IMR-90 (cell line): Measurements from ENCODE around the gene KATNBL1. TPM values are rescaled to one million over a fixed set of nuclear protein-coding genes. Genes with fewer than 3 reads are reported as not detected.

ENCODE experiments used
- ATAC-seq: fragments of 200-7000 bp; cut with Tn5 transposase; 2 replicates; pipeline ENCODE4 v1.9.1; 2020; ENCODE audit warnings: low read depth, mild to moderate bottlenecking, moderate library complexity
- BruUV-seq: library from RNA; stranded (reverse); fragments of 400-500 nt; replicated peaks from 2 replicates; lab custom pipeline; 2021; lab: Mats Ljungman, UMichigan
- CTCF ChIA-PET: fragments of 300-600 bp; formaldehyde crosslinking; extraction: SDS; loops from one replicate; lab custom pipeline; 2021; ENCODE audit warnings: antibody characterized with exemption; lab: Yijun Ruan, JAX
- POLR2A ChIA-PET: fragments of 300-600 bp; sonication (Branson Sonifier 250); formaldehyde crosslinking; loops from one replicate; lab custom pipeline; 2022; ENCODE audit warnings: antibody characterized with exemption; ENCODE audit not compliant: unreplicated experiment; lab: Charles Lee
- DNase-seq: peaks from one replicate; pipeline ENCODE4 v3.0.0; 2013
- H2AFZ ChIP-seq: replicated peaks from 2 replicates; pipeline ENCODE3; 2013; ENCODE audit warnings: low read length, mild to moderate bottlenecking; ENCODE audit not compliant: poor library complexity
- H2AK5ac ChIP-seq: 2 replicates; pipeline ENCODE4 v1.6.1; 2013; ENCODE audit warnings: low read depth, low read length, inconsistent platforms
- H2AK9ac ChIP-seq: replicated peaks from 2 replicates; pipeline ENCODE3; 2013; ENCODE audit warnings: mild to moderate bottlenecking, low read depth, low read length, moderate library complexity; ENCODE audit not compliant: poor library complexity
- H2BK120ac ChIP-seq: 2 replicates; pipeline ENCODE4 v1.6.1; 2013; ENCODE audit warnings: low read depth, low read length, inconsistent platforms
- H2BK15ac ChIP-seq: 3 replicates; pipeline ENCODE4 v1.6.1; 2013; ENCODE audit warnings: low read depth, low read length, inconsistent platforms
- H2BK20ac ChIP-seq: 2 replicates; pipeline ENCODE4 v1.6.1; 2013; ENCODE audit warnings: low read depth, mild to moderate bottlenecking, inconsistent platforms, low read length, moderate library complexity
- H2BK5ac ChIP-seq: 2 replicates; pipeline ENCODE4 v1.6.1; 2013; ENCODE audit warnings: mild to moderate bottlenecking, low read depth, low read length, inconsistent platforms; ENCODE audit not compliant: poor library complexity, severe bottlenecking
- H3K14ac ChIP-seq: replicated peaks from 2 replicates; pipeline ENCODE4 v1.6.1; 2013; ENCODE audit warnings: low read depth, low read length, inconsistent platforms
- H3K18ac ChIP-seq: 2 replicates; pipeline ENCODE4 v1.6.1; 2013; ENCODE audit warnings: low read depth, low read length, control low read depth
- H3K23ac ChIP-seq: 2 replicates; pipeline ENCODE4 v1.6.1; 2013; ENCODE audit warnings: low read depth, low read length, inconsistent platforms
- H3K27ac ChIP-seq: 2 replicates; pipeline ENCODE4 v1.5.1; 2013; ENCODE audit warnings: mild to moderate bottlenecking, control low read depth, low read length; ENCODE audit not compliant: insufficient read depth
- H3K27me3 ChIP-seq: 2 replicates; pipeline ENCODE4 v1.6.1; 2013; ENCODE audit warnings: low read length; ENCODE audit not compliant: control insufficient read depth, insufficient read depth
- H3K36me3 ChIP-seq: 2 replicates; pipeline ENCODE4 v1.6.1; 2013; ENCODE audit warnings: low read length, mixed read lengths; ENCODE audit not compliant: control insufficient read depth, insufficient read depth
- H3K4ac ChIP-seq: 2 replicates; pipeline ENCODE4 v1.6.1; 2013; ENCODE audit warnings: low read depth, low read length, inconsistent platforms
- H3K4me1 ChIP-seq: 2 replicates; pipeline ENCODE4 v1.6.1; 2013; ENCODE audit warnings: low read length, mixed read lengths; ENCODE audit not compliant: control insufficient read depth, insufficient read depth
- H3K4me2 ChIP-seq: 2 replicates; pipeline ENCODE4 v1.6.1; 2013; ENCODE audit warnings: low read depth, mild to moderate bottlenecking, control low read depth, low read length, moderate library complexity
- H3K4me3 ChIP-seq: 2 replicates; pipeline ENCODE4 v1.5.1; 2013; ENCODE audit warnings: low read depth, mild to moderate bottlenecking, control low read depth, low read length, moderate library complexity; ENCODE audit not compliant: insufficient read depth
- H3K56ac ChIP-seq: 2 replicates; pipeline ENCODE4 v1.6.1; 2013; ENCODE audit warnings: low read length, inconsistent platforms; ENCODE audit not compliant: insufficient read depth; ENCODE audit errors: extremely low read depth
- H3K79me1 ChIP-seq, 2 experiments: 2 replicates each; pipeline ENCODE4 v1.6.1; 2013; ENCODE audit warnings: low read length in 2 of 2, inconsistent platforms in 1 of 2, low read depth in 1 of 2
- H3K9ac ChIP-seq: 2 replicates; pipeline ENCODE4 v1.6.1; 2013; ENCODE audit warnings: low read depth, low read length, control low read depth
- H3K9me1 ChIP-seq: 2 replicates; pipeline ENCODE4 v1.6.1; 2013; ENCODE audit warnings: low read length, inconsistent platforms; ENCODE audit not compliant: insufficient read depth
- H3K9me3 ChIP-seq: 2 replicates; pipeline ENCODE4 v1.6.1; 2013; ENCODE audit warnings: low read length; ENCODE audit not compliant: control insufficient read depth, insufficient read depth
- H4K20me1 ChIP-seq: 2 replicates; pipeline ENCODE4 v1.6.1; 2013; ENCODE audit warnings: low read length, inconsistent platforms; ENCODE audit not compliant: insufficient read depth
- H4K5ac ChIP-seq: 2 replicates; pipeline ENCODE4 v1.6.1; 2013; ENCODE audit warnings: mild to moderate bottlenecking, low read depth, low read length, control low read depth
- H4K8ac ChIP-seq, 2 experiments: 2 replicates each; pipeline ENCODE4 v1.6.1; 2013; ENCODE audit warnings: low read depth in 2 of 2, low read length in 2 of 2, control low read depth in 1 of 2, inconsistent platforms in 1 of 2
- H4K91ac ChIP-seq: 2 replicates; pipeline ENCODE4 v1.6.1; 2013; ENCODE audit warnings: low read depth, low read length, inconsistent platforms; ENCODE audit not compliant: insufficient read depth
- BHLHE40 ChIP-seq: fragments of 150-350 bp; IDR thresholded peaks from 2 replicates; pipeline ENCODE4 v1.6.1; 2016; ENCODE audit warnings: mild to moderate bottlenecking, low read depth, low read length
- MAFK ChIP-seq: IDR thresholded peaks from 2 replicates; pipeline ENCODE4 v1.6.1; 2012; ENCODE audit warnings: low read depth, low read length, improper control_type of control experiment
- RCOR1 ChIP-seq: IDR thresholded peaks from 2 replicates; pipeline ENCODE4 v1.6.1; 2012; ENCODE audit warnings: mild to moderate bottlenecking, low read length, improper control_type of control experiment; ENCODE audit not compliant: insufficient replicate concordance
- SMC3 ChIP-seq: fragments of 150-350 bp; IDR thresholded peaks from 2 replicates; pipeline ENCODE4 v1.6.1; 2016; ENCODE audit warnings: low read depth, mild to moderate bottlenecking, antibody characterized with exemption, low read length, moderate library complexity
- WGBS, 2 experiments: methylation state at CpG; one replicate each; pipeline versions ENCODE4 v1.1.5 to v1.1.7; 2013; ENCODE audit warnings: missing lambda C conversion rate in 2 of 2; ENCODE audit not compliant: insufficient read length in 1 of 2; ENCODE audit errors: extremely low coverage in 2 of 2; 5-methylcytosine and 5-hydroxymethylcytosine counted together
- dilution Hi-C: fragments of 300-500 bp; cut with HindIII; formaldehyde crosslinking; loops from one replicate; pipeline ENCODE4 v1.14.3; 2018; ENCODE audit warnings: low sequenced_read_pairs; ENCODE audit not compliant: unreplicated experiment
- in situ Hi-C: fragments of 300-500 bp; cut with MboI; formaldehyde crosslinking; loops from 3 replicates; pipeline ENCODE4 v1.14.3; 2019; ENCODE audit warnings: low sequenced_read_pairs, inconsistent platforms, mixed read lengths
- intact Hi-C: fragments of 100-400 bp; cut with micrococcal nuclease; formaldehyde crosslinking; loops from 2 replicates; pipeline ENCODE4 v1.10.0; 2022
- polyA plus RNA-seq, 3 experiments: library from polyadenylated mRNA; depleted of rRNA; stranded (reverse); fragments of >200 nt; gene quantifications; 2 replicates each; pipeline ENCODE4 v1.2.3, GENCODE V29; 2012; ENCODE audit warnings: low replicate concordance in 1 of 3
- total RNA-seq: library from RNA; depleted of rRNA; stranded (reverse); fragments of >200 nt; gene quantifications from 2 replicates; pipeline ENCODE4 v1.2.3, GENCODE V29; 2012

KATNBL1 gene
- total and polyA plus RNA-seq, 2 of the 4 experiments (the other 2 are of a cell fraction) = 17.1 to 24.0 TPM

- no peak overlapping the region for H3K56ac ChIP-seq
- ATAC-seq (no peak), DNase-seq (no peak)
- dilution Hi-C loops (no loop called here), in situ Hi-C loops (no loop called here), intact Hi-C loops (no loop called here)
- no peak overlapping the region for H3K9ac ChIP-seq
- BruUV-seq = no TSS peak
- H2AFZ ChIP-seq = no peak overlapping the region
- H3K4me1 ChIP-seq = no peaks in the 10 kb centered on the region
- H3K27me3 ChIP-seq = no peaks in the 10 kb centered on the region
- H3K36me3 ChIP-seq = no peaks in the 10 kb centered on the region; the same call in 1 of the 2 replicates
- no peak overlapping the region for H3K14ac ChIP-seq
- no peak overlapping the region for H2AK5ac ChIP-seq
- H3K4me2 ChIP-seq = no peak overlapping the region
- no peak overlapping the region for H3K4me3 ChIP-seq
- H3K18ac ChIP-seq = no peak overlapping the region
- no CpG with 5 or more reads among the region's 3 CpGs for WGBS, 2 experiments
- H3K4ac ChIP-seq = no peak overlapping the region
- no peak overlapping the region for H4K91ac ChIP-seq
- no peak overlapping the region for H4K8ac ChIP-seq
- no peak overlapping the region for H4K5ac ChIP-seq
- H3K9me3 ChIP-seq = no peaks in the 10 kb centered on the region
- H4K20me1 ChIP-seq = no peaks in the 10 kb centered on the region
- H3K9me1 ChIP-seq = 0 out of 2 replicates have a peak, but pooled peaks cover 5% of the 10 kb centered on the region
- H2BK5ac ChIP-seq = no peak overlapping the region
- H2BK20ac ChIP-seq = no peak overlapping the region
- TF ChIP-seq SMC3 (no peak), RCOR1 (no peak), BHLHE40 (no peak), MAFK (no peak)
- no peak overlapping the region for H2AK9ac ChIP-seq
- no peak overlapping the region for H3K23ac ChIP-seq
- H2BK120ac ChIP-seq = no peak overlapping the region
- H3K27ac ChIP-seq = no peak overlapping the region
- ChIA-PET CTCF (no interaction called here), POLR2A (no interaction called here)
- no peaks in the 10 kb centered on the region for H3K79me1 ChIP-seq
- no peak overlapping the region for H2BK15ac ChIP-seq
Observed at GRCh38 chr15:34259566-34259965, 49.7 kb upstream of the KATNBL1 start.
